Measurements from ENCODE around the gene CFAP97.

DNA sequence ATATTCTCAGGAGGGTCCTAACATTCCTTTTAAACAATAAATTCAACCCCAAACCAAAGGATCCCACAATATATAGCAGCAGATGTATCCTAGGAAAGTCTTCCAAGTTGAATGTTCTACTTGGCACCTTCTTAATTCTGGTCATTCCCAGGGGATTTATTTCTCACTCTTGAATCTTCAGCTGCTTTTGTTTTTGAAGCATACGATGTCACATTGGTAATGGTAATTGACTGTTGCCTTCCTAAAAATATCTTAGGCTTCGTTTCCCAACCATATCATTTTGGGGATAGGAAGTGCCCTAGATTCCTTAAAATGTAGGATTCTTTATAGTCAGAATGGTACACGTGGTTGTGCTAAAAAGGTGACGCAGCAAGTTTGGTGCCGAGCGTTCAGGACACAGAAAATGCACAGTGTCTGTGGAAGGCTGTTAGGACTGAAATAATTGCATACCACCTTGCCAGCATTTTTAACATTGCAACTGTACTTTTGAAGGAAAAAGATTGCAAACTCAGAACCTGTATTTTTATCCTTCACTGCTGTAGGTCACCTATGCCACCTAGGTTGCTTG is 13.7 kb upstream of the CFAP97 start:
- TF ChIP-seq EZH2 (IDR thresholded peaks at IDR 0.05; ENCODE audit: low read length, missing control alignments): no peak
- TF ChIP-seq, protein P1, sequence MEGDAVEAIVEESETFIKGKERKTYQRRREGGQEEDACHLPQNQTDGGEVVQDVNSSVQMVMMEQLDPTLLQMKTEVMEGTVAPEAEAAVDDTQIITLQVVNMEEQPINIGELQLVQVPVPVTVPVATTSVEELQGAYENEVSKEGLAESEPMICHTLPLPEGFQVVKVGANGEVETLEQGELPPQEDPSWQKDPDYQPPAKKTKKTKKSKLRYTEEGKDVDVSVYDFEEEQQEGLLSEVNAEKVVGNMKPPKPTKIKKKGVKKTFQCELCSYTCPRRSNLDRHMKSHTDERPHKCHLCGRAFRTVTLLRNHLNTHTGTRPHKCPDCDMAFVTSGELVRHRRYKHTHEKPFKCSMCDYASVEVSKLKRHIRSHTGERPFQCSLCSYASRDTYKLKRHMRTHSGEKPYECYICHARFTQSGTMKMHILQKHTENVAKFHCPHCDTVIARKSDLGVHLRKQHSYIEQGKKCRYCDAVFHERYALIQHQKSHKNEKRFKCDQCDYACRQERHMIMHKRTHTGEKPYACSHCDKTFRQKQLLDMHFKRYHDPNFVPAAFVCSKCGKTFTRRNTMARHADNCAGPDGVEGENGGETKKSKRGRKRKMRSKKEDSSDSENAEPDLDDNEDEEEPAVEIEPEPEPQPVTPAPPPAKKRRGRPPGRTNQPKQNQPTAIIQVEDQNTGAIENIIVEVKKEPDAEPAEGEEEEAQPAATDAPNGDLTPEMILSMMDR (conservative IDR thresholded peaks at IDR 0.05 in 1 of 2, IDR thresholded peaks at IDR 0.05 in 1 of 2; ENCODE audit: low read depth in 1 of 2, low read length in 2 of 2): no peak

Measured in fibroblast of lung (primary cell).